KOPT-K1 (cell line): ENCODE data around the gene SPATA2L.
"Not testable (repeated sequence)": the region's sequence is repeated elsewhere in the genome, so short reads cannot be mapped to it uniquely, and the experiment has no call there.

Experiments used
- H3K27ac ChIP-seq: fragments of 200-600 bp; sonication (generic); 2 replicates; pipeline ENCODE4 v1.5.1; 2016; ENCODE audit warnings: antibody characterized with exemption, mild to moderate bottlenecking, low read depth, low read length; ENCODE audit not compliant: poor library complexity, severe bottlenecking
- H3K36me3 ChIP-seq: fragments of 200-600 bp; sonication (generic); 2 replicates; pipeline ENCODE4 v1.5.1; 2017; ENCODE audit warnings: antibody characterized with exemption, mild to moderate bottlenecking, low read length, moderate library complexity; ENCODE audit not compliant: insufficient read depth
- H3K9me3 ChIP-seq: fragments of 200-600 bp; sonication (generic); 2 replicates; pipeline ENCODE4 v1.5.1; 2017; ENCODE audit warnings: antibody characterized with exemption, low read length, mild to moderate bottlenecking; ENCODE audit not compliant: insufficient read depth, poor library complexity, severe bottlenecking

Gene SPATA2L

GRCh38 chr16:89667633-89668032 lies 33.9 kb downstream of the SPATA2L start:
- Histone ChIP-seq H3K9me3 (peaks cover 10% of the 10 kb centered on the region), H3K36me3 (peaks cover 29% of the 10 kb centered on the region), H3K27ac (no peak overlapping the region)

DNA sequence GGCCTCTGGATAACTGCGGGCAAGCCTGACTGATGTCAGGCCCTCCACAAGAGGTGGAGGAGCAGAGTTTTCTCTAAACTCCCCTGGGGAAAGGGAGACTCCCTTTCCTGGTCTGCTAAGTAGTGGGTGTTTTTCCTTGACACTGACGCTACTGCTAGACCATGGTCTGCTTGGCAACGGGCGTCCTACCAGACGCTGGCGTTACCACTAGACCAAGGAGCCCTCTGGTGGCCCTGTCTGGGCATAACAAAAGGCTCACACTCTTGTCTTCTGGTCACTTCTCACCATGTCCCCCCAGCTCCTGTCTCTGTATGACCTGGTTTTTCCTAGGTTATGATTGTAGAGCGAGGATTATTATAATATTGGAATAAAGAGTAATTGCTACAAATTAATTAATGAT lies 34.5 kb downstream of the SPATA2L start:
- peaks cover 33% of the 10 kb centered on the region for H3K36me3 ChIP-seq
- H3K27ac ChIP-seq = not testable (repeated sequence)

GRCh38 chr16:89664238-89664637 lies 37.3 kb downstream of the SPATA2L start:
- not testable (repeated sequence) for H3K27ac ChIP-seq
- peaks cover 58% of the 10 kb centered on the region for H3K36me3 ChIP-seq
- H3K9me3 ChIP-seq = peaks cover 10% of the 10 kb centered on the region

More for the DNA sequence above, 34.5 kb downstream of the SPATA2L start:
- peaks cover 10% of the 10 kb centered on the region for H3K9me3 ChIP-seq

DNA sequence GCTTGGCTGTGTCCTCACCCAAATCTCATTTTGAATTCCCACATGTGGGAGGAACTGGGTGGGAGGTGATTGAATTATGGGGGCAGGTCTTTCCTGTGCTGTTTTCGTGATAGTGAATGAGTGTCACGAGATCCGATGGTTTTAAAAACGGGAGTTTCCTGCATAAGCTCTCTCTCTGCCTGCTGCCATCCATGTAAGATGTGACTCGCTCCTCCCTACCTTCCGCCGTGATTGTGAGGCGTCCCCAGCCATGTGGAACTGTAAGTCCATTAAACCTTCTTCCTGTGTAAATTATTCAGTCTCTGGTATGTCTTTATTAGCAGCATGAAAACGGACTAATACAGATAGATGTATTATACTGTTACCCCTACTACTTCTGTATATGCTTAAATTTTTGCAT lies 40.3 kb downstream of the SPATA2L start:
- H3K36me3 ChIP-seq = peaks cover 56% of the 10 kb centered on the region
- no peak overlapping the region for H3K27ac ChIP-seq
- H3K9me3 ChIP-seq = peaks cover 2% of the 10 kb centered on the region

DNA sequence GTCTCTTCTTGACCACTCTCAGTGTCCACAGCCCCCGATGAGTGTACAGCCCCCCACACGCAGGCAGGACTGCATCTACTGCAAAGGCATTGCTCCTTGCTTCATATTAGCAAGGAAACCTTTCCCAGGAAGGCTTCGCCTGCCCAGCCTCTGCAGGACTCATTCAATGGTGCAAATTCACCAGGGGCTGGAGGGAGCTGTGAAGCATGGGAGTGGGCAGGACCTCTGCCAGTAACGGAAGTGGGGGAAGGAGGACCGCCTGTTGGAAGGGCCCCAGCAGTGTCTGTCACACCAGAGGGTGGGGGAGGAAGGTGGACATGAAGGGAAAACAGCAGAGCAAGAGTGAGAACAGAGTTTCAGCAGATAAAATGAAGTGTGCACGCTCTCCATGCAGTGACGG lies 41.4 kb downstream of the SPATA2L start:
- H3K27ac ChIP-seq = no peak overlapping the region
- H3K36me3 ChIP-seq = peaks cover 59% of the 10 kb centered on the region
- no peaks in the 10 kb centered on the region for H3K9me3 ChIP-seq

- Histone ChIP-seq H3K27ac (peak overlapping the region; percentile 79), H3K9me3 (no peaks in the 10 kb centered on the region), H3K36me3 (peaks cover 55% of the 10 kb centered on the region)
Observed at GRCh38 chr16:89658221-89658879, 43.2 kb downstream of the SPATA2L start.

DNA sequence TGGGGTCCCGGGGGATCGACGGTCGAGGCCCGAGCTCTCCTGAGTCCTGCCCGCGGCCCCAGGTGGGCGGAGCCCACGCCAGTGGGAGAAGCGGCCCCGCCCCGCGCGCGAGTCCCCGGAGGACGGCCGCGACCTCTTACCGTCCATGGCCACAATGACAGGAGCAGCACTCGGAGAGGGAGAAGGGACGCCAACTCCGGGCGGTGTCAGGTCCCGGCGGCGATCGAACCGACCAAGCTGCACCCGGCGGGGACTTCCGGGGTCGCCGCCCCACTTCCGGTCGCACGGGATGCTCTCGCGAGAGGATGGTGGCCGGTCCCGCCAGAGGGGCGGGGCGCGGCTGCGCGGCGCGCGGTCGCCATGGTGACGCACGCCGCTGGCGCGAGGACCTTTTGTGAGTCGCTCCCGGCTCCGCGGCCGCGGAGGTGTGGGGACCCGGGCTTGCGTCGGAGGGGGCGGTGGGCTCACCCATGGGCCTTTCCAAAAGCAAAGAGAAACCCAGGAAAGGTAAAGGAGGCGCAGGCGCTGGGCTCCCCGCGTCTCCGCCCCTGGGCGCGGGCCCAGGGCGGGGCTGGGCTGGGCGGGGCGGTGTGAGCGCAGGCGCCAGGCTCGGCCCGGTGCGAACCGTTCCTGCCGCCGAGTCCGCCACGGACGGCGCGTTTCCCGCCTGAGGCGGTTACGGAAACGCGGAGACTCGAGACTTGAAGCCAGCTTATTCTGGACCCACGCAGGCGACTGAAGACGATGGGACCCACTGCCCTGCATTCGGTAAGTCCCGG lies 43.9 kb downstream of the SPATA2L start, which contains the start of the genes CHMP1A and SPATA33:
TSS of gene CHMP1A (minus strand) at position 267 of the 779 bp plus-strand sequence. CDS start at position 147, 120 bp downstream.
TSS of gene SPATA33 (plus strand) at position 395 of the 779 bp plus-strand sequence. CDS start at position 471, 76 bp downstream.
- H3K36me3 ChIP-seq = peaks cover 53% of the 10 kb centered on the region
- H3K27ac ChIP-seq = peak within 1 kb of the TSS; percentile 79

GRCh38 chr16:89656435-89657121 lies 44.9 kb downstream of the SPATA2L start:
- peaks cover 52% of the 10 kb centered on the region for H3K36me3 ChIP-seq
- H3K9me3 ChIP-seq = no peaks in the 10 kb centered on the region
- H3K27ac ChIP-seq = peak overlapping the region; percentile 79

More for the DNA sequence above, 43.9 kb downstream of the SPATA2L start, which contains the start of the genes CHMP1A and SPATA33:
- H3K9me3 ChIP-seq = no peaks in the 10 kb centered on the region

- peaks cover 52% of the 10 kb centered on the region; the same call in 1 of the 2 replicates for H3K36me3 ChIP-seq
- no peak overlapping the region for H3K27ac ChIP-seq
- no peaks in the 10 kb centered on the region for H3K9me3 ChIP-seq
Observed at GRCh38 chr16:89655062-89655643, 46.4 kb downstream of the SPATA2L start.

DNA sequence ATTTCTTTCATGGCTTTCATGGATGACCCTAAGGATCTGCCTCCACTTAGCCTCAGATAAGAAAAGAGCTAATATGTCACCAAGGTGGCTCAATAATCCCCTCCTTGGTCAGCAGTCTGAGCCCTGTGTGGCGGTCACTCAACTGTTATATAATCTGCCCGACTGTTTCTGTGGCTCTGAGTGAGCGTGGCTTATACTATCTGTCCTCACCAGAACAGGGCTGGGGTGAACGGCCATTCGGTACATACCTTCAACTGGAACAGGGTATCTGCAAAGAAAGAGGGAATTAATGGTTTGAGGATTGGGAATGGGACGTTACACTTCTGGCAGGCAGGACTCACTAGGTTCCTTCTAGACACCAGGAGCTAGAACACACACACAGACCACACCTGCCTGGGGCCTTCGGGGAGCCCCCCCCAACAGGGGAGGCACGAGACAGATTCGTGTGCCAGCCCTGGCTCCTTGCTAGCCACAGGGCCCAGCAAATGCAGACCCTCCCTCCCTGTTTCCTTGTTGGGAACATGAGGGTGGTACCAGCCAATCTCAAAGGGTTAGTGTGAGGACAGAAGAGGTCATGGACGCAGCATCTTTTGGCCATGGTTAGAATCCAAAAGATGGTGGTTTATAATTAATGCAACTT lies 47.7 kb downstream of the SPATA2L start:
- Histone ChIP-seq H3K36me3 (peaks cover 55% of the 10 kb centered on the region; the same call in 1 of the 2 replicates), H3K27ac (no peak overlapping the region), H3K9me3 (no peaks in the 10 kb centered on the region)

GRCh38 chr16:89651584-89651983 lies 49.9 kb downstream of the SPATA2L start:
- Histone ChIP-seq H3K9me3 (no peaks in the 10 kb centered on the region), H3K27ac (no peak overlapping the region), H3K36me3 (peaks cover 63% of the 10 kb centered on the region)

GRCh38 chr16:89646906-89647305 lies 54.6 kb downstream of the SPATA2L start:
- H3K27ac ChIP-seq = no peak overlapping the region
- H3K36me3 ChIP-seq = peaks cover 62% of the 10 kb centered on the region
- H3K9me3 ChIP-seq = no peaks in the 10 kb centered on the region
